Upper lobe of right lung (tissue), 1 donor: ENCODE results near the gene SVBP. TPM values are rescaled to one million over a fixed set of nuclear protein-coding genes. Genes with fewer than 3 reads are reported as not detected.
A peak's percentile ranks its signal among the peaks of the same experiment; 100 is the strongest.
"Not testable (repeated sequence)": the region's sequence is repeated elsewhere in the genome, so short reads cannot be mapped to it uniquely, and the experiment has no call there.

Source experiments
- ATAC-seq: fragments of 200-7000 bp; cut with Tn5 transposase; one replicate; pipeline ENCODE4 v1.9.1; 2020; ENCODE audit warnings: mild to moderate bottlenecking, moderate library complexity
- DNase-seq: peaks from one replicate; pipeline ENCODE4 v3.0.0-alpha.2; 2020
- H3K27ac ChIP-seq: fragments of 200-600 bp; one replicate; pipeline ENCODE4 v1.8.0; 2022
- H3K27me3 ChIP-seq: fragments of 200-600 bp; one replicate; pipeline ENCODE4 v1.8.0; 2022; ENCODE audit warnings: mild to moderate bottlenecking
- H3K36me3 ChIP-seq: fragments of 200-600 bp; one replicate; pipeline ENCODE4 v1.8.0; 2022
- H3K4me1 ChIP-seq: fragments of 200-600 bp; one replicate; pipeline ENCODE4 v1.8.0; 2022
- H3K4me3 ChIP-seq: fragments of 200-600 bp; one replicate; pipeline ENCODE4 v1.8.0; 2022; ENCODE audit warnings: mild to moderate bottlenecking
- H3K9me3 ChIP-seq: fragments of 200-600 bp; one replicate; pipeline ENCODE4 v1.8.0; 2022
- intact Hi-C: fragments of 100-400 bp; cut with DNase I; formaldehyde crosslinking; loops from one replicate; pipeline ENCODE4 v1.11.0; 2022
- long read RNA-seq: library from polyadenylated mRNA; unstranded; transcript quantifications from one replicate; pipeline ENCODE4 v2.0.0, GENCODE V29; 2021
- total RNA-seq: library from RNA; stranded (reverse); fragmentation: NEBNext Ultra II Directional; extraction: Animal tissue kit (Norgen Biotek cat#: 25700); gene quantifications from one replicate; pipeline ENCODE4 v1.2.1, GENCODE V29; 2021
- TF ChIP-seq, protein P1 (sequence below): fragments of 200-600 bp; IDR thresholded peaks from one replicate; pipeline ENCODE4 v1.8.0; 2022; ENCODE audit warnings: antibody characterized with exemption
- donor health status: DM: no; HTN: yes; CAD: no; lungs with severe emphysema.

The SVBP gene, protein sequence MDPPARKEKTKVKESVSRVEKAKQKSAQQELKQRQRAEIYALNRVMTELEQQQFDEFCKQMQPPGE
- total RNA-seq: 19.4 TPM
- long read RNA-seq, transcript SVBP-201 (3 exons, 658 nt): major isoform, 7 of 8 reads
- long read RNA-seq, partial matches to known transcripts: 1 of 8 reads
- long read RNA-seq, other reads (novel, unspliced or antisense): 0 of 8 reads

DNA sequence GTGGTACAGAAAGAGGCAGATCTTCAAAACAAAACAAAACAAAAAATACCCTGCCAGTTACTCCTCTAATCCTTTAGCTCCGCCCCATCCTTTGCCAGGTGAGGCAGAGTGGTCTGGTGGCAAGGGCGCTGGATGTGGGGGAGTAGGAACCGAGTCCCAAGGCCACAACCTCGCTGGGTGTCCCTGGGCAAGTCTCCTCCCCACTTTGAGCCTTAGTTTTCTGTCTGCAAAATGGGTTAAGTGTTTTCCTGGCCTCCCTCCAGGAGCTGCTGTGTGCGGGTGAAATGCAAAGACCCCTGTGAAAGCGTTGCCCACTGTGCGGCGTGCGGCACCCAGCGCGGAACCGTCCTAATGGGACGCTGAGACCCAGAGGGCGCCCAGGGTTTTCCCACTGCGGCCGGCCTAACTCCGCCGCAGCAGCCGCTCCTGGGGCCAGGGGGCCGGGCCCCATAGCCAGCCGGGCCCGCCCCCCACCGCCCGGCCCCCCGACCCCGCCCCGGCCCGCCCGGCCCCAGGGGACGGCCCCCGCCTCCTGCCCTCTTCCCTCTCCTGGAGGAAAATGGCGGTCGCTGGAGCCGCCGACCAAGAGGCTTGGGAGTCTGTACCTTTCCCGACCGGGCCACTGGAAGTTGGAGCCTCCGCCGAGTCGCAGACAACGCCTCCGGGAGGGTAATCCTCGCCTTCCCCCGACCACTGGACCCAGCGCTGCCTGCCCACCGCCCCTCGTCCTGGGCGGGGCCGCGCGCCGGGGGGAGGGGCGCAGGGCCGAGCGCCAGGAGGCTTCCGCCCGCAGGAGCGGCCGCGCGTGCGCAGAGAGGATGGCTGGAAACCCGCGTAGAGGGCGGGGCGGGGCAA lies at the start of gene SVBP, which contains the start of gene ERMAP:
Gene SVBP (minus strand): TSS at position 813 of the 855 bp plus-strand sequence. CDS start 853 bp downstream, outside the sequence.
Gene ERMAP (plus strand): TSS at position 538 of the 855 bp plus-strand sequence. CDS start 13,327 bp downstream, outside the sequence.
- peak; percentile 98 for ATAC-seq
- Histone ChIP-seq H3K4me3 (peak within 1 kb of the TSS; percentile 76), H3K9me3 (no peaks in the 10 kb centered on the region), H3K27ac (peak within 1 kb of the TSS; percentile 97), H3K36me3 (no peaks in the 10 kb centered on the region), H3K27me3 (no peaks in the 10 kb centered on the region), H3K4me1 (peaks cover 22% of the 10 kb centered on the region)
- TF ChIP-seq, protein P1, sequence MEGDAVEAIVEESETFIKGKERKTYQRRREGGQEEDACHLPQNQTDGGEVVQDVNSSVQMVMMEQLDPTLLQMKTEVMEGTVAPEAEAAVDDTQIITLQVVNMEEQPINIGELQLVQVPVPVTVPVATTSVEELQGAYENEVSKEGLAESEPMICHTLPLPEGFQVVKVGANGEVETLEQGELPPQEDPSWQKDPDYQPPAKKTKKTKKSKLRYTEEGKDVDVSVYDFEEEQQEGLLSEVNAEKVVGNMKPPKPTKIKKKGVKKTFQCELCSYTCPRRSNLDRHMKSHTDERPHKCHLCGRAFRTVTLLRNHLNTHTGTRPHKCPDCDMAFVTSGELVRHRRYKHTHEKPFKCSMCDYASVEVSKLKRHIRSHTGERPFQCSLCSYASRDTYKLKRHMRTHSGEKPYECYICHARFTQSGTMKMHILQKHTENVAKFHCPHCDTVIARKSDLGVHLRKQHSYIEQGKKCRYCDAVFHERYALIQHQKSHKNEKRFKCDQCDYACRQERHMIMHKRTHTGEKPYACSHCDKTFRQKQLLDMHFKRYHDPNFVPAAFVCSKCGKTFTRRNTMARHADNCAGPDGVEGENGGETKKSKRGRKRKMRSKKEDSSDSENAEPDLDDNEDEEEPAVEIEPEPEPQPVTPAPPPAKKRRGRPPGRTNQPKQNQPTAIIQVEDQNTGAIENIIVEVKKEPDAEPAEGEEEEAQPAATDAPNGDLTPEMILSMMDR: no peak
- intact Hi-C loops: no loop called here
- peak; percentile 97 for DNase-seq

DNA sequence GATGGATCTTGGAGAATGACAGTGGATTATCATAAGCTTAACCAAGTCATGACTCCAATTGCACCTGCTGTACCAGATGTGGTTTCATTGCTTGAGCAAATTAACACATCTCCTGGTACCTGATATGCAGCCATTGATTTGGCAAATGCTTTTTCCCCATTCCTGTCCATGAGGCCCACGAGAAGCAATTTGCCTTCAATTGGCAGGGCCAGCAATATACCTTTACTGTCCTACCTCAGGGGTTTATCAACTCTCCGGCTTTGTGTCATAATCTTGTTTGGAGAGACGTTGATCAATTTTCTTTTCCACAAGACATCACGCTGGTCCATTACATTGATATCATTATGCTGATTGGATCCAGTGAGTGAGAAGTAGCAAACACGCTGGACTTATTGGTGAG lies 49.4 kb upstream of the SVBP start:
- intact Hi-C loops: no loop called here
- H3K36me3 ChIP-seq: no peaks in the 10 kb centered on the region
- DNase-seq (no peak), ATAC-seq (no peak)
- H3K27me3 ChIP-seq: peaks cover 3% of the 10 kb centered on the region
- no peaks in the 10 kb centered on the region for H3K4me1 ChIP-seq
- TF ChIP-seq, protein P1: no peak
- H3K9me3 ChIP-seq: no peaks in the 10 kb centered on the region
- H3K4me3 ChIP-seq: no peak overlapping the region
- H3K27ac ChIP-seq: no peak overlapping the region

DNA sequence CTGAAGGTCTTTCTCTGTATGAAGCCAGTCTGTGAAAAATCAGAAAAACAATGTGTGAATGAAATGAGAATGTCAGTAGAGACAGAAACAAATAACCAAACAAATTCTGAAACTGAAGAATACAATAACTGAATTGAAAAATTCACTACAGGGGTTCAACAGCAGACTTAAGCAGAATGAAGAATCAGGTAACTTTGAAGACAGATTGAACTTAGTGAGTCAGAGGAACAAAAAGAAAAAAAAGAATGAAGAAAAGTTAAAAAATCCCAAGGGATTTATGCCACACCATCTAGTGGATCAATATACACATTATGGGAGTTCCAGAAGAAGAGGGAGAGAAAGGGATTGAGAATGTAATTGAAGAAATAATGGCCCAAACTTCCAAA lies 43.8 kb upstream of the SVBP start:
- no peaks in the 10 kb centered on the region for H3K4me1 ChIP-seq
- no peak for ATAC-seq
- no peak for DNase-seq
- TF ChIP-seq, protein P1: no peak
- H3K36me3 ChIP-seq: no peaks in the 10 kb centered on the region
- no peaks in the 10 kb centered on the region for H3K9me3 ChIP-seq
- H3K4me3 ChIP-seq: no peak overlapping the region
- no peak overlapping the region for H3K27ac ChIP-seq
- H3K27me3 ChIP-seq: peaks cover 3% of the 10 kb centered on the region
- intact Hi-C loops: no loop called here

DNA sequence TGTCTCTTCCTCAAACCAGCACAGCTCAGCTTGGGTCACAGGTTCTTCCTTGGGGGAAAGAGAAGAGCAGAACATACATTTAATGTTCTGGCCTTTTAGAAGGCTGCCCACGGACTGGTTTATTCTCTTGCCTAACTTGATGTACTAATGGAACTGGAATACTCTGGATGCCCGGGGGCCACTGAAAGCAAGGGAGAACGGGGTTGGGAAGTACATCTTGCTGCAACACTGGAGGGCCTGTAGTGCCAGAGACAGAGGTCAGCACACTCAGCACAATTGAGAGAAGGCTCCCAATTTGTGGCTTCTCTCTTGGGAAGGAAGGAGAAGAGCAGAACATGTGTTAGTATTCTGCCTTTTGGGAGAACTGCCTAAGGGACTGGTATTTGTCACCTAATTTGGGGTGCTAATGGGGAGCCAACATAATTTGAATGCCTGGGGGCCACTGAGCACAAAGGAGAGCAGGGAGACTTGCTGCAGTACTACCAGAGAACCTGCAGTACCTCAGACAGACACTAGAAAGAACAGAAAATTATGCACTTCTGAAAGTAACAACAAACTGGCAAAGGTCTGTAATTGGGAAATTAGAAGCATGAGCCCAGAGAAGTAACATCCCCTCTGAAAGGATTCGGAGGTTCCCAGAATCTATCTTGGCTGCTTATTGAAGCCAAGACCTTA lies 43.3 kb upstream of the SVBP start:
- no peaks in the 10 kb centered on the region for H3K4me1 ChIP-seq
- H3K27me3 ChIP-seq: peaks cover 3% of the 10 kb centered on the region
- no peak for DNase-seq
- no peaks in the 10 kb centered on the region for H3K9me3 ChIP-seq
- no peak overlapping the region for H3K4me3 ChIP-seq
- no peaks in the 10 kb centered on the region for H3K36me3 ChIP-seq
- H3K27ac ChIP-seq: no peak overlapping the region
- TF ChIP-seq, protein P1: no peak
- ATAC-seq: no peak
- intact Hi-C loops: no loop called here

DNA sequence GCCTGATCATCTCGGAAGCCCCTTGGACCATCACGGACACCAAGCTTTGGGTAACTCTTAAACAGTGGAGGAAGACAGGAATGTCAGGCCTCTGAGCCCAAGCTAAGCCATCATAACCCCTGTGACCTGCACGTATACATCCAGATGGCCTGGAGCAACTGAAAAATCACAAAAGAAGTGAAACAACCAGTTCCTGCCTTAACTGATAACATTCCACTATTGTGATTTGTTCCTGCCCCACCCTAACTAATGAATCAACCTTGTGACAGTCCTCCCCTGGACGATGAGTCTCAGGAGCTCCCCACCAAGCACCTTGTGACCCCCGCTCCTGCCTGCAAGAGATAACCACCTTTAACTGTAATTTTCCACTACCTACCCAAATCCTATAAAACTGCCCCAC lies 42.2 kb upstream of the SVBP start:
- H3K4me3 ChIP-seq, DNase-seq, H3K27ac ChIP-seq, H3K4me1 ChIP-seq, H3K9me3 ChIP-seq, H3K36me3 ChIP-seq, intact Hi-C loops, ATAC-seq, H3K27me3 ChIP-seq: not testable (repeated sequence)

DNA sequence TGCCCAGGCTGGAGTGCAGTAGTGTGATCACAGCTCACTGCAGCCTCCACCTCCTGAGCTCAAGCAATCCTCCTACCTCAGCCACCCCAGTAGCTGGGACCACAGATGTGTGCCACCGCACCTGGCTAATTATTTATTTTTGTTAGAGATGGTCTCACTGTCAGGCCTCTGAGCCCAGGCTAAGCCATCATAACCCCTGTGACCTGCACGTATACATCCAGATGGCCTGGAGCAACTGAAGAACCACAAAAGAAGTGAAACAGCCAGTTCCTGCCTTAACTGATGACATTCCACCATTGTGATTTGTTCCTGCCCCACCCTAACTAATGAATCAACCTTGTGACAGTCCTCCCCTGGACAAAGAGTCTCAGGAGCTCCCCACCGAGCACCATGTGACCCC lies 39.4 kb upstream of the SVBP start:
- DNase-seq, intact Hi-C loops, ATAC-seq, H3K4me3 ChIP-seq, H3K27me3 ChIP-seq, H3K4me1 ChIP-seq, H3K27ac ChIP-seq, H3K36me3 ChIP-seq, H3K9me3 ChIP-seq: not testable (repeated sequence)
